GM23248 (cell line): ENCODE measurements around the gene GNAL. TPM values are rescaled to one million over a fixed set of nuclear protein-coding genes. Genes with fewer than 3 reads are reported as not detected.

Experiments
- DNase-seq: peaks from one replicate; pipeline ENCODE4 v3.0.0-alpha.2; 2015
- H2AFZ ChIP-seq: fragments of 200-600 bp; sonication (generic); 2 replicates; pipeline ENCODE4 v1.6.1; 2016; ENCODE audit warnings: antibody characterized with exemption
- H3F3A ChIP-seq: fragments of 200-600 bp; sonication (generic); 2 replicates; pipeline ENCODE4 v1.6.1; 2016; ENCODE audit warnings: mild to moderate bottlenecking, antibody characterized with exemption, mixed run types; ENCODE audit not compliant: insufficient read depth
- H3K27ac ChIP-seq: fragments of 200-600 bp; sonication (generic); 2 replicates; pipeline ENCODE4 v1.5.1; 2016; ENCODE audit warnings: mild to moderate bottlenecking
- H3K27me3 ChIP-seq: fragments of 200-600 bp; sonication (generic); replicated peaks from 2 replicates; pipeline ENCODE4 v1.6.1; 2016; ENCODE audit warnings: mild to moderate bottlenecking; ENCODE audit not compliant: insufficient read depth
- H3K36me3 ChIP-seq: fragments of 200-600 bp; sonication (generic); 2 replicates; pipeline ENCODE4 v1.6.1; 2016; ENCODE audit warnings: low read depth, mild to moderate bottlenecking
- H3K4me1 ChIP-seq: fragments of 200-600 bp; sonication (generic); 2 replicates; pipeline ENCODE4 v1.6.1; 2016; ENCODE audit warnings: mild to moderate bottlenecking; ENCODE audit not compliant: insufficient read depth
- H3K4me2 ChIP-seq: fragments of 200-600 bp; sonication (generic); one replicate; pipeline ENCODE4 v1.6.1; 2016; ENCODE audit warnings: mild to moderate bottlenecking; ENCODE audit not compliant: unreplicated experiment
- H3K4me3 ChIP-seq: fragments of 200-600 bp; sonication (generic); 2 replicates; pipeline ENCODE4 v1.5.1; 2016; ENCODE audit warnings: mild to moderate bottlenecking
- H3K79me2 ChIP-seq: fragments of 200-600 bp; sonication (generic); 2 replicates; pipeline ENCODE4 v1.6.1; 2016; ENCODE audit warnings: mild to moderate bottlenecking; ENCODE audit not compliant: insufficient read depth
- H3K9ac ChIP-seq: fragments of 200-600 bp; sonication (generic); 2 replicates; pipeline ENCODE4 v1.6.1; 2016; ENCODE audit warnings: mild to moderate bottlenecking
- H3K9me2 ChIP-seq: fragments of 200-600 bp; sonication (generic); 2 replicates; pipeline ENCODE4 v1.6.1; 2016; ENCODE audit warnings: mixed run types, mild to moderate bottlenecking, moderate library complexity; ENCODE audit not compliant: insufficient read depth
- H3K9me3 ChIP-seq: fragments of 200-600 bp; sonication (generic); one replicate; pipeline ENCODE4 v1.6.1; 2017; ENCODE audit warnings: low read depth
- H4K20me1 ChIP-seq: fragments of 200-600 bp; sonication (generic); 2 replicates; pipeline ENCODE4 v1.6.0; 2016; ENCODE audit not compliant: insufficient read depth
- EZH2 ChIP-seq: fragments of 200-600 bp; sonication (generic); IDR thresholded peaks from 2 replicates; pipeline ENCODE4 v1.6.1; 2018; ENCODE audit warnings: antibody characterized with exemption, mild to moderate bottlenecking; ENCODE audit not compliant: insufficient read depth, poor library complexity, severe bottlenecking
- EZH2phosphoT487 ChIP-seq: fragments of 200-600 bp; sonication (generic); IDR thresholded peaks from 2 replicates; pipeline ENCODE4 v1.6.1; 2018; ENCODE audit warnings: antibody characterized with exemption, moderate library complexity, mild to moderate bottlenecking, low read depth; ENCODE audit not compliant: insufficient read depth
- WGBS, 2 experiments: methylation state at CpG; one replicate each; pipeline ENCODE4 v1.1.6; 2015 to 2017; ENCODE audit warnings: low lambda C conversion rate in 2 of 2, low coverage in 1 of 2; ENCODE audit errors: missing lambda C conversion rate in 2 of 2; 5-methylcytosine and 5-hydroxymethylcytosine counted together
- in situ Hi-C: fragments of 300-500 bp; cut with MboI; formaldehyde crosslinking; loops from 2 replicates; pipeline ENCODE4 v1.15.0; 2020
- polyA plus RNA-seq: library from polyadenylated mRNA; unstranded; fragments of >200 nt; fragmentation: Nextera tagmentation; extraction: Ambion mirVana; gene quantifications from 2 replicates; pipeline ENCODE4 v1.2.1, GENCODE V29; 2016
- total RNA-seq: library from RNA; depleted of rRNA; stranded (reverse); fragments of >200 nt; shearing (Covaris generic); gene quantifications from 2 replicates; pipeline ENCODE4 v1.2.3, GENCODE V29; 2014

GNAL gene
- total and polyA plus RNA-seq, 2 experiments from 2014 or later, result 0.19 to 3.0 TPM

- Histone ChIP-seq H3K27ac (no peak overlapping the region), H3K9me2 (no peaks in the 10 kb centered on the region), H3K36me3 (no peaks in the 10 kb centered on the region), H3K9me3 (no peaks in the 10 kb centered on the region), H3K79me2 (no peaks in the 10 kb centered on the region), H3K4me2 (no peak overlapping the region), H3K27me3 (no peaks in the 10 kb centered on the region; the same call in 1 of the 2 replicates), H3K4me3 (no peak overlapping the region), H3K9ac (no peak overlapping the region), H2AFZ (no peak overlapping the region), H3K4me1 (no peaks in the 10 kb centered on the region), H4K20me1 (no peaks in the 10 kb centered on the region), H3F3A (no peaks in the 10 kb centered on the region)
- WGBS, 2 experiments, result 33 to 35% methylated on average over 2 of the region's 2 CpGs
- TF ChIP-seq EZH2 (no peak), EZH2phosphoT487 (no peak)
- DNase-seq, result no peak
- in situ Hi-C loops, result no loop called here
Measured at GRCh38 chr18:11719050-11719449, 30.0 kb downstream of the GNAL start.

- Histone ChIP-seq H3K27me3 (no peaks in the 10 kb centered on the region; the same call in 1 of the 2 replicates), H3K4me2 (no peak overlapping the region), H3K27ac (no peak overlapping the region), H2AFZ (no peak overlapping the region), H3K9ac (no peak overlapping the region), H3K36me3 (no peaks in the 10 kb centered on the region), H3K9me3 (no peaks in the 10 kb centered on the region), H3K9me2 (no peaks in the 10 kb centered on the region), H3F3A (no peaks in the 10 kb centered on the region), H3K4me3 (no peak overlapping the region), H4K20me1 (no peaks in the 10 kb centered on the region), H3K79me2 (no peaks in the 10 kb centered on the region), H3K4me1 (no peaks in the 10 kb centered on the region)
- WGBS, 2 experiments, result 79 to 80% methylated on average over 7 of the region's 7 CpGs
- DNase-seq, result no peak
- TF ChIP-seq EZH2phosphoT487 (no peak), EZH2 (no peak)
- in situ Hi-C loops, result no loop called here
Measured at GRCh38 chr18:11719621-11720020, 30.6 kb downstream of the GNAL start.

- Histone ChIP-seq H3K27ac (no peak overlapping the region), H3K9me2 (no peaks in the 10 kb centered on the region), H3K36me3 (no peaks in the 10 kb centered on the region), H3K79me2 (no peaks in the 10 kb centered on the region), H3K4me1 (no peaks in the 10 kb centered on the region), H3K9ac (no peak overlapping the region), H3K9me3 (no peaks in the 10 kb centered on the region), H4K20me1 (no peaks in the 10 kb centered on the region), H3K4me2 (no peak overlapping the region), H3K27me3 (peaks cover 7% of the 10 kb centered on the region; the same call in 1 of the 2 replicates), H3F3A (no peaks in the 10 kb centered on the region), H3K4me3 (no peak overlapping the region), H2AFZ (no peak overlapping the region)
- DNase-seq, result no peak
- in situ Hi-C loops, result no loop called here
- WGBS, 2 experiments, result 59 to 72% methylated on average over 3 of the region's 3 CpGs
- no peak for TF ChIP-seq EZH2
- TF ChIP-seq EZH2phosphoT487, result no peak
Measured at GRCh38 chr18:11721720-11722119, 32.7 kb downstream of the GNAL start.

GRCh38 chr18:11724781-11725180 lies 35.7 kb downstream of the GNAL start:
- peaks cover 28% of the 10 kb centered on the region for H3K27me3 ChIP-seq

GRCh38 chr18:11726556-11726955 lies 37.5 kb downstream of the GNAL start:
- H3K27ac ChIP-seq, result no peak overlapping the region
- WGBS, 2 experiments, result 40 to 53% methylated on average over 2 of the region's 2 CpGs
- no peaks in the 10 kb centered on the region for H3K79me2 ChIP-seq
- H3K4me2 ChIP-seq, result no peak overlapping the region
- no peaks in the 10 kb centered on the region for H3F3A ChIP-seq
- no peaks in the 10 kb centered on the region for H3K4me1 ChIP-seq
- no peaks in the 10 kb centered on the region for H3K9me2 ChIP-seq
- H4K20me1 ChIP-seq, result no peaks in the 10 kb centered on the region
- DNase-seq, result no peak
- H2AFZ ChIP-seq, result no peak overlapping the region
- H3K9ac ChIP-seq, result no peak overlapping the region
- H3K36me3 ChIP-seq, result no peaks in the 10 kb centered on the region
- H3K27me3 ChIP-seq, result peaks cover 35% of the 10 kb centered on the region
- no peak for TF ChIP-seq EZH2phosphoT487
- TF ChIP-seq EZH2, result no peak
- no peaks in the 10 kb centered on the region for H3K9me3 ChIP-seq
- in situ Hi-C loops, result no loop called here
- H3K4me3 ChIP-seq, result no peak overlapping the region

More at GRCh38 chr18:11724781-11725180, 35.7 kb downstream of the GNAL start:
- Histone ChIP-seq H3K9me3 (no peaks in the 10 kb centered on the region), H3F3A (no peaks in the 10 kb centered on the region), H3K79me2 (no peaks in the 10 kb centered on the region), H3K4me2 (no peak overlapping the region), H3K9ac (no peak overlapping the region), H3K4me3 (no peak overlapping the region), H3K36me3 (no peaks in the 10 kb centered on the region), H3K27ac (no peak overlapping the region), H4K20me1 (no peaks in the 10 kb centered on the region), H3K4me1 (no peaks in the 10 kb centered on the region), H3K9me2 (no peaks in the 10 kb centered on the region), H2AFZ (no peak overlapping the region)
- no peak for DNase-seq
- WGBS, 2 experiments, result 63 to 68% methylated on average over 5 of the region's 5 CpGs
- in situ Hi-C loops, result no loop called here
- TF ChIP-seq EZH2 (no peak), EZH2phosphoT487 (no peak)
